Prostate gland (tissue), 2 donors: ENCODE data around the gene SH3PXD2A.

Experiments used
- CTCF ChIP-seq, 4 experiments: fragments of 200-600 bp in 2 of 4; fragments of 450-650 bp in 2 of 4; sonication (generic) in 2 of 4; IDR thresholded peaks; 1 replicate in 3 of 4; 2 replicates in 1 of 4; pipeline ENCODE4 v1.5.1; 2016 to 2019; ENCODE audit warnings: antibody characterized with exemption in 4 of 4, mild to moderate bottlenecking in 2 of 4, moderate library complexity in 2 of 4
- POLR2A ChIP-seq: fragments of 450-650 bp; IDR thresholded peaks from one replicate; pipeline ENCODE4 v1.6.1; 2016; ENCODE audit warnings: antibody characterized with exemption, mild to moderate bottlenecking
- POLR2AphosphoS5 ChIP-seq: sonication (generic); formaldehyde crosslinking; IDR thresholded peaks from one replicate; pipeline ENCODE4 v1.6.1; 2017; ENCODE audit warnings: antibody characterized with exemption

- TF ChIP-seq CTCF (IDR thresholded peaks at IDR 0.05), result peak in 1 of 4 experiments; percentile 35
- no peak for TF ChIP-seq POLR2A
- TF ChIP-seq POLR2AphosphoS5, result peak; percentile 59
Observed at GRCh38 chr10:103870516-103870915, 15.1 kb upstream of the SH3PXD2A start.
